Renal cortical epithelial cell (primary cell): ENCODE results near the gene DIP2C. TPM values are rescaled to one million over a fixed set of nuclear protein-coding genes. Genes with fewer than 3 reads are reported as not detected.
"Not testable (repeated sequence)": the region's sequence is repeated elsewhere in the genome, so short reads cannot be mapped to it uniquely, and the experiment has no call there.

Experiments
- DNase-seq: peaks from one replicate; pipeline ENCODE4 v3.0.0-alpha.2; 2011; ENCODE audit warnings: low read depth
- total RNA-seq: library from RNA; depleted of rRNA; stranded (reverse); fragments of >200 nt; gene quantifications from 2 replicates; pipeline ENCODE4 v1.2.3, GENCODE V29; 2014

DIP2C gene
- total RNA-seq, 1 donor from 2014 or later: 14.4 TPM

DNA sequence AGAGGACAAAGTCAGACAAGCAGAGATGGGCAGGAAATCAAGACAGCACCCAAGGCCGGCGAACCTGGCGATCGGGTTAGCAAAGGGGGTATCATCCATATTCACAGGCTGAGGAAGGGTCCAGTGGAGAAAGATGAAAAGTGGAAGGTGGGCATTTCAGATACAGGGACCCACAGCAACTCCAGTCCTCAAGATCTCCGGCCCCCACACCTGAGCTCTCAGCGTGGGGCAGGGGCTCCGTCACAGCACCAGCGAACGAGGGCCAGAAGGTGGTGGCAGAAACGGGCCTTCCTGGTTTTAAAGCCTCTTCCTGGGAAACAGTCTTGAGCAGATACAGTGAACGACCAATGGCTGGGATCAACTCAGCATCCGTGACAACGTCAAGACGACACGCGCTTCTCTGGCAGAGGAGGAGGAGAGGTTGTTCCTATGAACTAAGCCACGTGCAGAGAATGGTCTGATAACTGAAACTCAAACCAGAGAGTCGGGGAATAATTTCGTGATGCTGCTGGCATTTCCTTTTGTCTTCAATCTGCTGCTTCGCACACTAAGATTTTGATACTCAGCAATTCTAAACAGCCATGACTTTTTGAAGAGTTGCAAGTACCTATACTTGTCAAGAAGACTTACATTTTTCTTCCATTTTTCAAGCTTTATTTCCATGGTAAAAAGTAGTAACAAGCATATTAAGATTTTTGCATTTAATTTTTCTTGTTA is 334.4 kb downstream of the DIP2C start:
- DNase-seq: no peak

GRCh38 chr10:352476-353235 is 336.8 kb downstream of the DIP2C start:
- no peak for DNase-seq

GRCh38 chr10:351770-352334 is 337.6 kb downstream of the DIP2C start:
- no peak for DNase-seq

- DNase-seq: no peak
These were observed 338.4 kb downstream of the DIP2C start for GRCh38 chr10:350981-351501.

DNA sequence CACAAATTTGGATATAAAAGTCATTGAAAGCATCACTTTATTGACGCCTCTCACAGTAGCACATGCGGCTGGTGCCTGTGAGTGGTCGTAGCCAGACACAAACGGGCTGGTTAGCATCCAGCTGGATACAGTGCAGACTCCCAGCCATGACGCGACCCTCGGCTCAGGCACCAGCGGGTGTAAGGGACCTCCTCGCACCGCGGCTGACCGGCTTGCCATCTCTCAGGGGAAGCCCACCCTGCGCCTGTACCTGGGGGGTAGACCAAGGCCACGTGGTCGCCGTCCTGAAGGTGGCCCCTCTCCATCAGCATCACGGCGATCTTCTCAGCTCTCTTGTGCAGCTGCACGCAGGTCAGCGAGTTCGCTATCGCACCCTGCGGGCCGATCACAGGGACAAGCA is 340.4 kb downstream of the DIP2C start:
- DNase-seq: no peak

GRCh38 chr10:348456-348855 is 341.0 kb downstream of the DIP2C start:
- DNase-seq: no peak

DNA sequence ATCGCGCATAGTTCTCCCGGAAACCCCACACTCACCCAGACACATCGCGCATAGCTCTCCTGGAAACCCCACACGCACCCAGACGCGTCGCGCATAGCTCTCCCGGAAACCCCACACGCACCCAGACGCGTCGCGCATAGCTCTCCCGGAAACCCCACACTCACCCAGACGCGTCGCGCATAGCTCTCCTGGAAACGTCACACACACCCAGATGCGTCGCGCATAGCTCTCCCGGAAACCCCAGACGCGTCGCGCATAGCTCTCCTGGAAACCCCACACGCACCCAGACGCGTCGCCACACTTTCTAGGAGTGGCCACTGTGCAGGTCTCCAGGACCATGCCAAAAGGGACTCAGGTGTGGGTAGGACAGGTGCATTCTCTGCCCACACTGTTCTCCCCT is 341.7 kb downstream of the DIP2C start:
- DNase-seq: not testable (repeated sequence)

DNA sequence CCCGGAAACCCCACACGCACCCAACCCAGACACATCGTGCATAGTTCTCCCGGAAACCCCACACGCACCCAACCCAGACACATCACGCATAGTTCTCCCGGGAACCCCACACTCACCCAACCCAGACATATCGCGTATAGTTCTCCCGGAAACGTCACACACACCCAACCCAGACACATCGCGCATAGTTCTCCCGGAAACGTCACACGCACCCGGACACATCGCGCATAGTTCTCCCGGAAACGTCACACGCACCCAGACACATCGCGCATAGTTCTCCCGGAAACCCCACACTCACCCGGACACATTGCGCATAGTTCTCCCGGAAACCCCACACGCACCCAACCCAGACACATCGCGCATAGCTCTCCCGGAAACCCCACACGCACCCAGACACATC is 342.3 kb downstream of the DIP2C start:
- DNase-seq: not testable (repeated sequence)

- no peak for DNase-seq
These were observed 344.8 kb downstream of the DIP2C start for GRCh38 chr10:344582-345200.

DNA sequence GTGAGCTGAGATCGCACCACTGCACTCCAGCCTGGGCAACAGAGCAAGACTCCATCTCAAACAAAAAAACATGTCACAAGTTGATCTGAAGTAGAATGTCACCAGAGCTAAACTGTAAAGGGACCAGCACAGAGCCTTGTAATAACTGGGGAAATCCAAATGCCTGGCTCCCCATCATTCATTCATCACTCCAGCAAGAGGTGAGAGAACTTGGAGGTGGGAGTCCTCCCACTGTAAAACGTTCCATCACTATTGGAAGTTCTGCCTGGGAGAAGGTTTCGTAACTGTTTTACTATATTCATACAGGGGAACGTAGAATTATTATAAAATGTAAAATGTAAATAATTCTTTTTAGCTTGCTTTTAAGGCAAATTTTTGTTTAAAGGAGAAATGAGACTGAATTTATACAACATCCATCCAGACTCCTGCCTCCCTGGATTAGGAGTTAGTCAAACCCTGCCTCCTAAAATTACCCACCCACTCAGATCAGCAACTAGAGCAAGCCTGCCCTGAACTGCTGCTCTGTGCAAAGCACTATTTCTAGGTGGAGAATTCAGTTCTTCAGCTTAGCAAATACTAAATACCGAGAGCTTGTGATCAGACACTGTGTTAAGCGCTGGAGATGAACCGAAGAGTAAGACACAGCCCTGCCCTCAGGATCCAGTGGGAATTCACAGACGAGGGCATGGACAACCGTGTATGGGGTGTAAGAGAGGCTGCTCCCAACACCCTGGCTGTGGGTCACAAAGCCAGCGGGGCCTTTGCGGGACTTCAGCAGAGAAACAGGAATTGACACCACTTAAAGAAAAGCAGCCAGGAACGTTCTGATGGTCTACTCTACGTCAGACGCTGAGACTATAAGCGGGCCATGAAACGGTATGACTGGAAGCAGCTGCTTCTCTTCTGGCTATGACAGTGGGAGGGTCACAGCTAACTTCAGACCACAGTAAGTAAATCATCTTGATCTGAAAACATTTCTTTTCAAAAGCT is 345.9 kb downstream of the DIP2C start:
- DNase-seq: no peak

- no peak for DNase-seq
These were observed 348.3 kb downstream of the DIP2C start for GRCh38 chr10:341081-341740.

DNA sequence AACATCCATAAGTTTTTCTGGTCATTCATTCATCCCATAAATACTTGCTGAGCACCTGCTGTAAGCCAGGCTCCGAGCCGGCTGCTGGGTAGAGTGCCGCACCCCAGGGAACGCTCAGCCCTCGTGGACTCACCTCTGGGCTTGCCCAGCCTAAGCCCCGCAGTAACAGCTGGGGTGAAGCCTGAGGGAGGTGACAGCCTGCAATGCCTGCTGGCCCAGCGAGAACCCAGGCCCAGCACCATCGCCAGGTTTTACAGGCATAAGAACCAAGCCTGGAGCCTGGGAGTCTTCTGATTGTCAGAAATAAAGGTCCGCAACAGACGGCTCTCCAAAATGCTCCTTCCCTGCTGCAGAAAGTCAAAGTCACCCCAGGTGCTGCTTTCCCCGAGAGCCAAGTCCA is 348.8 kb downstream of the DIP2C start:
- no peak for DNase-seq

DNA sequence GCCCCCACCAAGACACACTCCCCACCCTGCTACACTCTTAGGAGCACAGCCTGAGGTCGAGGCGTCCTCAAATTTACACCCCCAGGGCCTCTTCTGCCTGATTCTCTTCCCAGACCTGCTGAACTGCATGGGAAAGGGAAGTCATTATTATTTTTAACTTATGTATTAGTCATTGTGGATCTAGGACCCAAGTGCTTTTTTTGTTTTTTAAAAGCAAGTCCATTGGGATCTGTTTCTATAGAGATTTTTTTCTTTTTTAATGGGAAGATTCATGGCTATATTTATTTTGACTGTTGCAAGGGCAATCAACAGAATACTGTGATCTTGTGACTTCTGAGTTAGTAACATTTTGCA is 350.5 kb downstream of the DIP2C start:
- peak; percentile 71 for DNase-seq

GRCh38 chr10:338171-339037 is 351.1 kb downstream of the DIP2C start:
- peak; percentile 95 for DNase-seq

GRCh38 chr10:336247-336646 is 353.2 kb downstream of the DIP2C start:
- no peak for DNase-seq

DNA sequence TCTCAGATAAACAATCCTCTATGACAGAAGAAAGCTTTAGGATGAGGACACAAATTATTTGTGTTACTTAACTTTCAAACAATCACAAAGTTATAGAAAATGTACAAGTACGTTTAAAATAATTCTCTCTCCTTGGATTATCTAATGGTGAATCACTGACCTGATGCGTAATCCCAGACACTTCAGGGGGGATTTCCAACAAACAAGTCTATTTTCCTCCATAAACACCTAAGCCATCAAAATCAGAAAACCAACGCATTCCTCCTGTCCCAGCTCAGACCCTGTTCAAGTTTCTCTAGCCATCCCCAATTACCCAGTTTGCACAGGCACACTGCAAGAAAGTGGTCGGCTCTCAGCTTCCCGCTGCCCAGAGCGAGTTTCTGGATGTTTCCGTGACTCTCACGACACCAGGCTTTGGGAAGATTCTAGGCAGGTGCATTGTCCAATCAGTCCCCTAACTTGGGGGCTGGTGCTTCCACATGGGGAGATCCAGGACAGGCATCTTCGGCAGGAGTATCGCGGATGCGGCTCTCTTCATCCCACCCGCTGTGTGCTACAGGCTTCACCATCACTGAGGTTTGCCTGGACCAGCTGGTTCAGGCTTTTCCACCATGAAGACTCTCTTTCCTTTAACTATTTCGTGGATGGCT is 354.2 kb downstream of the DIP2C start:
- DNase-seq: peak; percentile 29

GRCh38 chr10:331186-331585 is 358.3 kb downstream of the DIP2C start:
- DNase-seq: no peak

DNA sequence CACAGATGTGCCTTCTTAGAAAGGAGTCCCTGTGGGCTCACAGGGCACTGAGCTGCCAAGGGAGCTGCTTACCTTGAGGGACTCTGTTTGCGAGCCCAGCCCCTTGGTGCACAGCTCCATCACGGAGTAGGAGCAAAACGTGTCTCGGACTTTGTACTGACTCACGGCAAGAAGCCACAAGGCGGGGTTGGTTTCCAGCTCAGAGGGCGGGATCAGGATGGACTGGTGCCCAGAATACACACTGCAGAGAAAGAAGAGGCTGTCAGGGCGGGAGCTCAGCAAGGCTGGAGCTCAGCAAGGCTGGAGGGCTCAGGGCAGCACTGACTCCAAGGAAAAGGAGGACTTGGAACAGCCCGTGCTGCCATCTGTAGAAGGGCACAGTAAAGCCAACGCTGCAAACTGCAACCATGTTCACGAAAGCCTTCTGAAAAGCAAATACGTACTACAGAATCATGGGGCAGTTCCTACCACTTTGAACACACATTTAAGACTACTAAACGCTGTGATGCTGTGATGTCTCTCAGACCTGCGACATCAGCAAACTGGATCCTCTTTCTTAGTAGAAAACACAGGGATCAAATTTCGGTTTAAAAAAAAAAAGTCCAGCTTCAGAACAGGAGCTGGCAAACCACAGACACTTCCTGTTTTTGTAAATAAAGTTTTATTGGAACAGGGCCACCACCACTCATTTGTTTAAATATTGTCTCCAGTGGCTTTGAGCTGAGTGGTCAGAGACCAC is 359.9 kb downstream of the DIP2C start:
- peak; percentile 92 for DNase-seq
